GM18498 (cell line): ENCODE measurements around the gene SERPINB8.
"Not testable (repeated sequence)": the region's sequence is repeated elsewhere in the genome, so short reads cannot be mapped to it uniquely, and the experiment has no call there.

Source experiments
- ATAC-seq: cut with Tn5 transposase; IDR thresholded peaks from one replicate; pipeline ENCODE4 v1.9.1; 2021; ENCODE audit warnings: mild to moderate bottlenecking, moderate library complexity; ENCODE audit not compliant: unreplicated experiment

The SERPINB8 gene, protein sequence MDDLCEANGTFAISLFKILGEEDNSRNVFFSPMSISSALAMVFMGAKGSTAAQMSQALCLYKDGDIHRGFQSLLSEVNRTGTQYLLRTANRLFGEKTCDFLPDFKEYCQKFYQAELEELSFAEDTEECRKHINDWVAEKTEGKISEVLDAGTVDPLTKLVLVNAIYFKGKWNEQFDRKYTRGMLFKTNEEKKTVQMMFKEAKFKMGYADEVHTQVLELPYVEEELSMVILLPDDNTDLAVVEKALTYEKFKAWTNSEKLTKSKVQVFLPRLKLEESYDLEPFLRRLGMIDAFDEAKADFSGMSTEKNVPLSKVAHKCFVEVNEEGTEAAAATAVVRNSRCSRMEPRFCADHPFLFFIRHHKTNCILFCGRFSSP

DNA sequence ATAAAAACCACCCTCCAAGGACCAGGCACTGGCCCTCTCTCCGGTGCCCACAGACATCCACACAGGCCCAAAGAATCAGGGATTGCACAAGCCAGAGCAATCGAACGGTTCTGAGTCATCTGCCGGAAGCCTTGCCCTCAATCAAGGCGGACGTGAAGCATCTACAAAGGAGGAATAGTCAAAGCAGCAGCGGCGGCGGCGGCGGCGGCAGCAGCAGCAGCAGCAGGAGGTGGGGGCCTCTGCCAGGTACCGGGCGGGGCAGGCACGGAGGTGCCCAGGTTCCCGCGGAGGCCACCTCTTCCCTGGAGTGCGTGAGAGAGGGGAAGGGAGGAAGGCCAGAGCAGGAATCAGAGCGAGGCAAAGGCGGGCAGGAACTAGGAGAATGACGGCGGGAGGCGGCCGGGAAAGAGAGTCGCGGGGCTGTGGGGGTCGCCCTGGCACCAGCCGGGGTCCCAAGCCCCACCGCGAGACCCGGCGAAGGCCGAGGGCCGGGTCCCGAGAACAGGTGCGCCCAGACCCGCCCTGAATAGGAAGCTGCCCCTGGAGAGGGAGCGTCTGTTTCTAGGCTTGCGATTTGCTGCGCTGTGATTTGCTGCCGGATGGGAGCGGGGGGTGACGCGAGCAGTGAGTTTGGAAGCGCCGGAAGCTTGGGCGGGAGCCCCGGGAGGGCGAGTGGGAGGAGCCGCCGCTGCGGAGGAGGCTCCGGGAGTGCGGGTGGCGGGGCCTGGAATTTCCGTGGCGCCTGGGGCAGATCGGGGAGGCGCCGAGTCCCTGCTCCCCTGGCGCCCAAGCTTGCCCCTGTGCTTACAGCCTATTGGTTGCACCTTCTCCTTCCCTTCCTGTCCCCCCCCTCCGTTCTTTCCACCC, at the start of gene SERPINB8:
SERPINB8 (plus strand) TSS at position 140 of the 867 bp plus-strand sequence. CDS start 8,228 bp downstream, outside the sequence.
- peak; percentile 95 for ATAC-seq

DNA sequence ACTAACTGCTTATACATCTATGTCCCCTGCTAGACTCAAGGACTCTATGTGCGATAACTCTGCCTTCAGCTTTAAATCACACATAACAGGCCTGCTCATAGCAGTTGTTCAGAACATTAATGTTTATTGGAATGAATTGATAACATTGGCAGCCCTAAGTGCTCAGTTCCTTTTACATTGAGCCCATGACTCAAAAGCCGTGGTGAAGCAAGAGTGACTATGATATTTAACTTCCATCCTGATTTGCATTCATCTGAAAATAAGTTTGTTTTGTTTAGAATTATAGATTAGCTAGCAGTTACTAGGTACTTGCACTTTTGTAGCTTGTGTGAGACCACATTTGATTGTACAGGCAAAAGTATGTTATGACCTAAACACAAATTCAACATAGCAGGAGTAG, 47.8 kb upstream of the SERPINB8 start:
- ATAC-seq: no peak

GRCh38 chr18:63924551-63924950, 45.3 kb upstream of the SERPINB8 start:
- no peak for ATAC-seq

- ATAC-seq: no peak
Measured at GRCh38 chr18:63928331-63928730, 41.5 kb upstream of the SERPINB8 start.

- ATAC-seq: peak; percentile 47
Measured at GRCh38 chr18:63929369-63929768, 40.5 kb upstream of the SERPINB8 start.

GRCh38 chr18:63930773-63931354, 39.0 kb upstream of the SERPINB8 start:
- no peak for ATAC-seq

DNA sequence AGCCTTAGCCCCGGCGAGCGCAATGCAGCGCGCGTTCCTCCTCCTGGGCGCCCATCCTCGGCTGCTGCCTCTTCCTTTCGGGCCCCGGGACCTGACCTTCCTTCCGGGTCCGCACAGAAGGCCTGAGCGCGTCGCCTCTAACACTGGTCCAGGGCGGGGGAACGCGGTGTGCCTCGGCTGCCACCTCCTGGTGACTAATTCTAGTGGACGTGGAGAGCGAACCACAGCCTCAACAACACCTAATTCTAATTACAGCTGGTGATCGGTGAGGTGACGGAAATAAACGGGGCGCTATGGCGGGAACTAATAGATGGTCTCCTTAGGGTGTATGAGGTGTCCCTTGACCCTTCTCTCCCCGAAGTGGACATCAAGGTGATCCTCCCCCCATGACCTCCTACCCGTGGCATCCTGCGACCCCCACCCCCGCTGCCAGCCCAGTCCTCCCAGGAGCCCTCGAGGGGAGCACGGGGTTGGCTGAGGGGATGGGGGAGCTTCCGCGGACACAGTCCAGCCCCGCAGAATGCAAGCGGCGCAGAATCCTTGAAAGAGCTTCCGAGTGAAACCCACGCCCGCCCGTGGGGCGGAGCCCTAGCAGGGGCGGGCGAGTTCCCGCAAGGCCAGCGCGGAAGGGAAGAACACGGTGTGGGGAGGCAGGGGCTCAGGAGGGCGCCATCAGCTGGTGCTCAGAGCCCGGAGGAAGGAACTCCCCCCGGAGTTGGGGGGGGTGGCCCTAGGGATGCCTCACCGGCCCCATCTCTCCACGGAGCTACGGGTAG, 33.5 kb upstream of the SERPINB8 start:
- ATAC-seq: peak; percentile 99

DNA sequence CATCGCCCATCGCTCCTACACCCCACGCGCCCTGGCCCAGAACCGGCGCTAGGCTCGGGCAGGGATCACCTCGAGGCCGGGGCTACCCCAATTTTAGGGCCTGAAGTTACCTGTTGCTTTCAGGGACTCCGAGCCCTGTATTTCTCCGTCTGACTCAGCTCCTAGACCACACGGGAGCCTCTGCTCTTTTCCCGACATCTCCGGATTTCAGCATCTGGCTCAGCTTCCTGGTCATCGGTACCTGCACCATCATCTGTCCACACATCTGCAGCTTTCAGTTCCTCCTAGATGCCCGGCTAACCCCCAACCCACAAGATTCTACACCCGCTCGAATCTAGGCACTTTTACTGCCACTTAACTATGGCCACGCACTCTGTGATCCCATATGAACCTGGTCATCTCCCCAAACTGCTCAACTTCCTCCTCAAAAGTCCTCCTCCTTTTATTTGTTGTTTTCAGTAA, 32.9 kb upstream of the SERPINB8 start:
- ATAC-seq: no peak

GRCh38 chr18:63940008-63940407, 29.9 kb upstream of the SERPINB8 start:
- no peak for ATAC-seq

- not testable (repeated sequence) for ATAC-seq
Measured at GRCh38 chr18:63940543-63941050, 29.3 kb upstream of the SERPINB8 start.

- no peak for ATAC-seq
Measured at GRCh38 chr18:63947051-63947790, 22.7 kb upstream of the SERPINB8 start.

DNA sequence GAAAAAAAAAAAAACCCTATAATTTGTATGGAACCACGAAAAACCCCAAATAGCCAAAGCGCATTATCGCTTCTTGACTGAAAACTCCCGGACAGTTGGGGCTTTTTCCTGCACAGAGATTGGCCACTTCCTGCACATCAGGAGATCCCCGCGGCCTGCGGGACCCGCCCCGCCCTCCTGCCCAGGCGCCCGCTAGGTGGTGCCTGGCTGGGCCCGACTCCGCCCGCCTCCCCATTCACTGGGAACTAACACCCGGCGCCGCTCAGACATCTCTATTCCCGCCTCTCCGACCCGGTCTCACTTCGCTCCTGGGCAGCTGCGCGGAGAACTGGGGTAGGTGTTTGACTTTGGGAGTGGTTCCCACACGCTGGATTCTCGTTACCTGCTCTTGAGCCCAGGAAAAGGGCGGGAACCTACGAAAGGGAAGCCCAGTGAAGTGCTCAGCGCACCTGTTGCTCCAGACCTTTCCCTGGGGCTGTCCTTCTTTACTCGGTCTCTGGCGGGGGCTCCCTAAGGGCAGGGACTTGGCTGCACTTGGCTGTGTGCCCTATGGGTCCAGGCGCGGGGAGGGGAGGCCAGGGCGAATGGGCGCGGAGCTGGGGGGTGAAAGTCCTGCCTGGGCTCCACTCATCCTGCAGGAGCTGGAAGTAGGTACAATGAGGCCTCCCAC, 20.7 kb upstream of the SERPINB8 start, which contains the start of gene HMSD:
HMSD (plus strand) TSS at position 234 of the 670 bp plus-strand sequence. CDS start 4,155 bp downstream, outside the sequence.
- peak; percentile 93 for ATAC-seq

DNA sequence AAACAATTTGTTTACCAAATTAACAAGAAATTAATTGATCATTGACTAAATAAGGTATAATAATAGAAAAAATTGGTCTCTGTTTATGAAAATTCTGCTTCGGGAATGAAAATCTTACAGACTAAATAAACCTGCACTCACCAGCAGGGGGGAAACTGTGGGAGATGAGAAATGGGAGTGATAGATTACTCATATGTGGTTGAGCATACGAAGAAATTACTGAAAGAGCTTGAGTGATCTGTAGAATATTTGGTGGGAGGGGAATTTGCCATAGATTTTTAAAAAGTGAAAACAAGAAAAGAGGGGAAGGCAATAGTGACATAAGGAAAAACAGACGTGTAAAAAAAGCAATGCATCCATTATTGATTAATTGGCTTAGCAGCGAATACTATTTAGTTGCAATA, 18.6 kb upstream of the SERPINB8 start:
- peak; percentile 47 for ATAC-seq

DNA sequence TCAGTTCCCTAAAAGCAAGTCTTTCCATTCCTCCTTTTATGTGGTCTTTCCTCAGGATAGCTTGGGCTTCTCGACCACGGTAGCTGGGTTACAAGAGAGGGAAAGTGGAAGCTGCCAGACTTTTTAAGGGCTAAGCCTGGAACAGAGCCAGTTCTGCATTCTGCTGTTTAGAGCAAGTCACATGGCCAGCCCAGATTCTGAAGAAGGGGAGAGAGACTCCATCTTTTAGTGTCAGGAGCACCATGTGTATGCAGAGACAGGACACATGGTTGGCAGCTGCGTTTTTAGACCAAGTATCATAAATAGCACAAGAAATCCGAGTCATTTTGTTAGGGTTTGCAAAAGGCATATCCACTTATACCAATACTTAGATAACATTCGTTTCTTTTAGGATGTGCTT, 16.1 kb upstream of the SERPINB8 start:
- ATAC-seq: no peak

- ATAC-seq: no peak
Measured at GRCh38 chr18:63956755-63957154, 13.1 kb upstream of the SERPINB8 start.

DNA sequence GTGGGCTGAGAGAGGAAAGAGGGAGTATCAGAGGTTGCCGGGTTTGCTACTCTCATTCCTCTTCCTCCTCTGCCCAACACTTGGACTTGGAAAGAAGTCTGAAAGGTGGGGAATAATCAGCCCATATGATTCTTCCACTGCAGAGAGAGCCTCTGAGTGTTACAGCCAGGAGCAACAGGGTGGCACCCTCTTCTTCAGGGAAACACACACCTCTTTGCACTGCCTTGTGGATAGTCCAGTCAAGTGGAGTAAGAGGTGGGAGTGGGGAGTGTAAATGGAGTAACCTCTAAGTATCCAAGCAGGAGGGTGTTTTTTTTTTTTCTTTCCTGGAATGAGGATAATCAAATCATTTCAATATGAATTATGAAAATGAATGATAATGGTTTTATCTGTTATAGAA, 9.0 kb upstream of the SERPINB8 start:
- ATAC-seq: no peak

GRCh38 chr18:63961435-63961980, 8.4 kb upstream of the SERPINB8 start:
- no peak for ATAC-seq

DNA sequence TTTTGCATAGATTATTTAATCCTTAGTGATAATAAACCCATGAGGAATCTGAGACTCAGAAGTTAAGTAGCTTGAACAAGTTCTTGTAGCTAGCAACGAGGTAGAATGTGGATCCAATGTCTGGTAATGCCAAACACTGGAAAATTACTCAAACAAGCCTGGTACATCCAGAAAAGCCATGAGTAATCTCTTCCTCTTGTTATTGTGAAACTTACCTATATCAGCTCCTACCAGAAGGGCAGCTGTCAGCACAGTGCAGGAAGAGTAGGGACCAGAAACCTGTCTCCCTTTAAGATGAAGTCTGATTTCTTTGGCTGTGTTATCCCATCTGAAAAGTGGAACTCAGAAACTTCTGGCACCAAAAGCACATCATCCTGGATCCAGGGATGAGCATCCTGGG, 7.7 kb upstream of the SERPINB8 start:
- no peak for ATAC-seq
